Thoracic aorta (tissue), 2 donors: ENCODE data around the gene DHX16. TPM values are rescaled to one million over a fixed set of nuclear protein-coding genes. Genes with fewer than 3 reads are reported as not detected.

Experiments used
- ATAC-seq: fragments of 150-250 bp; one replicate; pipeline ENCODE4 v1.8.0; 2017; ENCODE audit warnings: low read depth; ENCODE audit not compliant: insufficient number of reproducible peaks, low FRiP score
- DNase-seq: peaks from one replicate; pipeline ENCODE4 v3.0.0-alpha.2; 2020; ENCODE audit warnings: low spot score
- H3K27ac ChIP-seq, 2 donors: fragments of 200-600 bp; sonication (generic); 1 replicate in 1 of 2; 2 replicates in 1 of 2; pipeline ENCODE4 v1.5.1; 2016; ENCODE audit warnings: mild to moderate bottlenecking in 2 of 2, moderate library complexity in 2 of 2
- H3K27me3 ChIP-seq: fragments of 200-600 bp; sonication (generic); replicated peaks from 2 replicates; pipeline ENCODE4 v1.6.0; 2016; ENCODE audit warnings: mild to moderate bottlenecking; ENCODE audit not compliant: insufficient read depth
- H3K36me3 ChIP-seq: fragments of 200-600 bp; sonication (generic); one replicate; pipeline ENCODE4 v1.5.1; 2016
- H3K4me1 ChIP-seq, 2 donors: fragments of 200-600 bp; sonication (generic); 1 replicate in 1 of 2; 2 replicates in 1 of 2; pipeline versions ENCODE4 v1.5.1 to v1.6.0; 2016; ENCODE audit warnings: low read depth in 2 of 2, mild to moderate bottlenecking in 1 of 2; ENCODE audit not compliant: control insufficient read depth in 1 of 2
- H3K4me3 ChIP-seq: fragments of 200-600 bp; sonication (generic); 2 replicates; pipeline ENCODE4 v1.5.1; 2016; ENCODE audit warnings: mild to moderate bottlenecking
- H3K9me3 ChIP-seq: fragments of 200-600 bp; sonication (generic); 2 replicates; pipeline ENCODE4 v1.5.1; 2016
- total RNA-seq, 2 donors: library from RNA; depleted of rRNA; stranded (reverse); fragments of >200 nt; gene quantifications; one replicate each; pipeline versions ENCODE4 v1.1.0 to v1.2.3, GENCODE V29; 2016
- TF ChIP-seq, protein P1 (sequence below): fragments of 200-600 bp; sonication (generic); IDR thresholded peaks from one replicate; pipeline ENCODE4 v1.5.1; 2019; ENCODE audit warnings: antibody characterized with exemption

DHX16 gene
- total RNA-seq, 2 donors from 2014 or later, result 27.4 to 55.2 TPM

GRCh38 chr6:30684386-30685156 is 11.8 kb upstream of the DHX16 start:
- no peak for DNase-seq
- H3K27me3 ChIP-seq, result no peaks in the 10 kb centered on the region
- H3K4me3 ChIP-seq, result peak overlapping the region; percentile 99
- H3K36me3 ChIP-seq, result peaks cover 11% of the 10 kb centered on the region
- no peak for ATAC-seq
- TF ChIP-seq, protein P1, sequence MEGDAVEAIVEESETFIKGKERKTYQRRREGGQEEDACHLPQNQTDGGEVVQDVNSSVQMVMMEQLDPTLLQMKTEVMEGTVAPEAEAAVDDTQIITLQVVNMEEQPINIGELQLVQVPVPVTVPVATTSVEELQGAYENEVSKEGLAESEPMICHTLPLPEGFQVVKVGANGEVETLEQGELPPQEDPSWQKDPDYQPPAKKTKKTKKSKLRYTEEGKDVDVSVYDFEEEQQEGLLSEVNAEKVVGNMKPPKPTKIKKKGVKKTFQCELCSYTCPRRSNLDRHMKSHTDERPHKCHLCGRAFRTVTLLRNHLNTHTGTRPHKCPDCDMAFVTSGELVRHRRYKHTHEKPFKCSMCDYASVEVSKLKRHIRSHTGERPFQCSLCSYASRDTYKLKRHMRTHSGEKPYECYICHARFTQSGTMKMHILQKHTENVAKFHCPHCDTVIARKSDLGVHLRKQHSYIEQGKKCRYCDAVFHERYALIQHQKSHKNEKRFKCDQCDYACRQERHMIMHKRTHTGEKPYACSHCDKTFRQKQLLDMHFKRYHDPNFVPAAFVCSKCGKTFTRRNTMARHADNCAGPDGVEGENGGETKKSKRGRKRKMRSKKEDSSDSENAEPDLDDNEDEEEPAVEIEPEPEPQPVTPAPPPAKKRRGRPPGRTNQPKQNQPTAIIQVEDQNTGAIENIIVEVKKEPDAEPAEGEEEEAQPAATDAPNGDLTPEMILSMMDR, result no peak
- peaks cover 38 to 53% of the 10 kb centered on the region in 2 donors for H3K4me1 ChIP-seq
- peak overlapping the region; percentile 100 for H3K27ac ChIP-seq
- H3K9me3 ChIP-seq, result no peaks in the 10 kb centered on the region

GRCh38 chr6:30683980-30684338 is 11.2 kb upstream of the DHX16 start:
- Histone ChIP-seq H3K36me3 (peaks cover 12% of the 10 kb centered on the region), H3K9me3 (no peaks in the 10 kb centered on the region), H3K27me3 (no peaks in the 10 kb centered on the region), H3K4me3 (peak overlapping the region; percentile 99), H3K27ac (peak overlapping the region; percentile 100), H3K4me1 (peaks cover 38 to 53% of the 10 kb centered on the region in 2 donors)
- no peak for ATAC-seq
- DNase-seq, result no peak
- TF ChIP-seq, protein P1, result no peak

DNA sequence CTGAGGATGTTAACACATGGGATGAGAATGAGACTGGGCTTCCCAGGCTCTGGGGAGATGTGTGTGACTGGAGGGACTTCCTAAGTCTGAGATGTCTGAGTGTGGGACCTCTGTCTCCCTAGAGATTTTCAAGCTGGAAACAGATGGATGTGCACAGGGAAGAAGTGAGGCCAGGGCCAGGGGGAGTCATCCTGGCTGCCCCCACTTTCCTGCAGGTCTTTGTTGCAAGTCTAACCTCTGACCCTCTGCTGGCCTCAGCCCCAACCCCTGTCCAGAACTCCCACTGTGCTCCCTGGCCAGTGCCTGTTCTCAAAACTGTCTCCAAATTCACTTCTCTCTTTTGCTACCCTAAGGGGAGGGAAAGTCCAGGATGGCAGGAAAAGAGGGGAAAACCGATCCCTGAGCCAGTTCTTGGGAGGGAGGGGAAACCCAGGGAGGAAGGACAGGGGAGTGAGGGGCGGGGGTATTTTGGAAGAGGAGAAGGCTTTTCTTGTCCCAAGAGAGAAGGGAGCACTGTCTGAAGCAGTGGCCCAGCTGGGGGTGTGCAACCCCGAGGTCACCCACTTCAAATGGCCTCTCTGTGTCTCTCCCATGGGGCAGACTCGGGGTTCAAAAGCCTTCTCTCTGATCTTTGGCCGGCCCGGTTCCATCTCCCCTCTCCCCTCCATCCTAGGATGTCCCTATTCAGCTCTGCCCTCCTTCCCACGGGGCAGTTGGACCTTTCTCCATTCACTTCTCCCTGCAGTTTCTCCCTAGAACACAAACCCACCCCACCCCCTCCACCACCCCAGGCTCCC is 10.6 kb upstream of the DHX16 start:
- ATAC-seq (no peak), DNase-seq (no peak)
- H3K27ac ChIP-seq, result peak overlapping the region; percentile 100
- H3K27me3 ChIP-seq, result no peaks in the 10 kb centered on the region
- no peaks in the 10 kb centered on the region for H3K9me3 ChIP-seq
- H3K4me3 ChIP-seq, result peak overlapping the region; percentile 99
- TF ChIP-seq, protein P1, result no peak
- peaks cover 17% of the 10 kb centered on the region for H3K36me3 ChIP-seq
- H3K4me1 ChIP-seq, result peaks cover 32 to 53% of the 10 kb centered on the region in 2 donors

DNA sequence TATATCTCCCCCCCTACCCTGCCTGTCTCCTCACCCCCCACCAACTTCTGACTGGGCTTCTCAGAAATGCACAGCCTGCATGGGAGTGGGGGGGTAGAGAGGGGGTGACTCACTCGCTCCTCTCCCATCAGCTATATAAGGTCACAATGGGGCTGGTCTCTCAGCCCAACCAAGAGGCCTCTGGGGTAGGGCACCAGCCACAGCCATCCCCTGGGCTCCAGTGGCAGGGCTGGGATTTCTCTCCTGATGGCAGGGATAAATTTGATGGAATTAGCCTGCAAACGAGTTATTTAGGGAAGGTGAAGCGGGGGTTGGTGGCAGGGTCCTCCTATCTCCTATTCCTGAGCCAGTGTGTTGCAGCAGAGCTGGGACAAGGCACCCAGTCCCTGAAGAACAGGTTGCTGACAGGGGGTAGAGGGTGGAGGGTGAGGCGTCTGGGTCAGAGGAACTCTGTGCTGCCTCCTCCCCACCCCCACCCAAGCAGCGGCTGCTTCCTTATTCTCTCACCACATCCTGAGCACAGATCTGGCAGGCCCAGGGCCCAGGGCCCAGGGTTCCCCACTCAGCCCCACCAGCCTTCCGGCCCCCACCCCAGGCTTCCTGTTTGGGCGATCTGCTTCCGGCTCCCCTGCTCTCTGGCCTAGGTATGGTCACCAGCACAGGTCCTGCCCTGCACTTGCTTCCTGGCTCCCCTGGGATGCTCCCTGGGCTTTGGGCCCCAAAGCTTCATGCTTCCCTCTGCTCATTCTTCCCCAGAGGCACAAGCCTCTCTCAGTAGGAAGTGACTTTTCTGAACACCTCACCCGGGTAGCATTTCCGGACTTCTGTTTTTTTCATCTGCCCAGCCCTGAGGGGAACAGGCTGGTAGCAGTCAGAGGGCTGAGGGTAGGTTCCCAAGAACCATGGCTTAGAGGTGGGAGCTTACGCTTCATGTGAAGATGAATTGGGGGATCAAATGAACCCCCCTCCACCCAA is 9.6 kb upstream of the DHX16 start:
- DNase-seq, result peak; percentile 72
- Histone ChIP-seq H3K27me3 (no peaks in the 10 kb centered on the region), H3K36me3 (peaks cover 24% of the 10 kb centered on the region), H3K27ac (peak overlapping the region; percentile 100), H3K9me3 (no peaks in the 10 kb centered on the region), H3K4me3 (peak overlapping the region; percentile 99), H3K4me1 (peaks cover 26 to 50% of the 10 kb centered on the region in 2 donors)
- ATAC-seq, result peak; percentile 50
- TF ChIP-seq, protein P1, result no peak
